Stomach smooth muscle (tissue), 2 donors: Measurements from ENCODE around the gene SMYD3.

Experiments
- H3K27ac ChIP-seq: one replicate; pipeline ENCODE4 v1.7.0; 2013; ENCODE audit warnings: mild to moderate bottlenecking, low read length, inconsistent platforms
- H3K27me3 ChIP-seq, 2 donors: one replicate each; pipeline ENCODE4 v1.7.0; 2013; ENCODE audit warnings: low read length in 2 of 2; ENCODE audit not compliant: insufficient read depth in 2 of 2, control insufficient read depth in 1 of 2
- H3K36me3 ChIP-seq, 2 donors: one replicate each; pipeline ENCODE4 v1.7.0; 2013; ENCODE audit warnings: low read length in 2 of 2; ENCODE audit not compliant: control insufficient read depth in 2 of 2, insufficient read depth in 2 of 2
- H3K4me1 ChIP-seq: one replicate; pipeline ENCODE4 v1.7.0; 2013; ENCODE audit warnings: low read length; ENCODE audit not compliant: control insufficient read depth, insufficient read depth
- H3K4me3 ChIP-seq, 2 donors: one replicate each; pipeline ENCODE4 v1.7.0; 2013; ENCODE audit warnings: low read length in 2 of 2
- H3K9ac ChIP-seq, 2 donors: one replicate each; pipeline ENCODE4 v1.7.0; 2013; ENCODE audit warnings: low read length in 2 of 2, mild to moderate bottlenecking in 1 of 2
- H3K9me3 ChIP-seq, 2 donors: one replicate each; pipeline ENCODE4 v1.7.0; 2013; ENCODE audit warnings: low read length in 2 of 2; ENCODE audit not compliant: control insufficient read depth in 2 of 2
- donor health status: healthy.
- donor health status: Pancreatic carcinoma.

SMYD3 gene

DNA sequence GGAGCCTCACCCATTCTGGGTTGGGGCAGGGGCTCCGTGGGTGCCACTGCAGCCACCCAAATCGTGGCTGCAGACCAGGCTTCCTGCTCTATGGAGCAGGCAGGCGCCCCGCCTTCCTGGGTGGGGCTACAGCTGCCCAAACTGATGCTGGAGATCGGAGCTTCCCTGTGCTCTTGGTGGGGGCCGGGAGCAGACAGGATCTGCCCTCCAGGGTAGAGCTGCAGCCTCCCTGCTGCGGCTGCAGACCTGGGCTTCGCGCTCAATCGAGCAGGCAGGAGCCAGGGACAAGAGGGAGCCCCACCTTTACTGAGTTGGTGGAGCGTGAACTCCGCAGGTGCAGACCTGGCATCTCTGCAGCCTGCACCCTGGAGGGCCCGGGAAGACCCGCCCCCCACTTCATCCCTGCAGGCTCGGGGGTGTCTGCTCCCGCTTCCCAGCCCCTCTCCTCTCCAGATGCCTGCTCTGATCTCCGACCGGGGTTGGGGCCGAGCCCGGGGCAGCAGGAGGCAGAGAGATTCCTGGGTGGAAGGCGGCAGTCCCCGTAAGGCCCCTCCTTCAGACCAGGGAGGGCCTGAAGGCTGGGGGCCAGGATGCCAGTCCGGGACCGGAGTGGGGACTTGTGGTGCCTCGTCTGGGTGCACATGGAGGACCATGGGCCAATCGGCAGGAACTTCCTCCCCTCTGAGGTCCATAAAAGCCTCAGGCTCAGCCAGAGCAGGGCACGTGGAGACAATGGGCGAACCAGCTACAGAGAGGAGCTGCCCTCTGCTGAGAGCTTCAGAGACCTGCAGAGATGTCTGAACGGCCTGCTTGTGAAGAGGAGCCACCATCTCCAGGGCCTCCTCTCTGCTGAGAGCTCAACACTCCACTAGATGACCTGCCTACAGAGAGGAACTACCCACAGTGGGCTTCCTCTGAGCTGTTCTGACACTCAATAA is 359.3 kb downstream of the SMYD3 start:
- Histone ChIP-seq H3K36me3 (no peaks in the 10 kb centered on the region), H3K9ac (no peak overlapping the region), H3K4me3 (no peak overlapping the region), H3K4me1 (no peaks in the 10 kb centered on the region), H3K9me3 (no peaks in the 10 kb centered on the region), H3K27ac (no peak overlapping the region), H3K27me3 (no peaks in the 10 kb centered on the region)

DNA sequence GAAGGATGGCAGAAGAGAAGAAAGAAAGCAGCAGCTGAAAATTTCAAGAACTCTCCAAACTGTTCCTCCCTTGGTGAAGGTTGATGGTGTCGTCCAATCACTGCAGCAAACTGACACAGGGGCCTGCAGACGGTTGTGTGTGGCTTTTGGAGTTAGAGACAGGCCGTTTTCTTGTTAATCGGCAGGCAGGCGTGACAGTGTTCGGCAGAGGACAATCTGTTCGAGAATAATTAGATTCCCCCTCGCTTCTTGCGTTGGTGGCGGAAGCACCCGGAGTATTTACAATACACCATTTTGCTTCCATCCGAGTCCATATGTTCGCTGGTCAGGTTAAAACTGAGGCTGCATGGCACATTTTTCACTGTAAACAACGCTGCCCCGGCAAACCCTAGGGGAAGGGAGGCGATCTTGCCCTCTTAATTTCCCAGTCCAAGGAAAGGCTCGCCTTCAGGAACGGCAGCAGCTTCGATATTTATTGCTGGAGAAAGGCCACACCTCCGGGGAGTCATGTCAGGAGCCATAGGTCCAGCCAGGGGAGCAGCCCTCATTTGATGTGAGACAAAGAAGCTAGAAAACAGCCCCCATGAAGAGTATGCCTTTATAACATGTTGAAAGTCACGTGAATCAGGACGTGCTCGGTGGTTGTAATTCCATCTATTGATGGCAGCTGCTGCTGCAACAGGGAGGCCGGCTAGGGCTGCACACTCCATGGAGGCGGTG is 360.1 kb downstream of the SMYD3 start:
- Histone ChIP-seq H3K4me1 (no peaks in the 10 kb centered on the region), H3K4me3 (no peak overlapping the region), H3K9ac (no peak overlapping the region), H3K27me3 (no peaks in the 10 kb centered on the region), H3K36me3 (no peaks in the 10 kb centered on the region), H3K27ac (no peak overlapping the region), H3K9me3 (no peaks in the 10 kb centered on the region)

DNA sequence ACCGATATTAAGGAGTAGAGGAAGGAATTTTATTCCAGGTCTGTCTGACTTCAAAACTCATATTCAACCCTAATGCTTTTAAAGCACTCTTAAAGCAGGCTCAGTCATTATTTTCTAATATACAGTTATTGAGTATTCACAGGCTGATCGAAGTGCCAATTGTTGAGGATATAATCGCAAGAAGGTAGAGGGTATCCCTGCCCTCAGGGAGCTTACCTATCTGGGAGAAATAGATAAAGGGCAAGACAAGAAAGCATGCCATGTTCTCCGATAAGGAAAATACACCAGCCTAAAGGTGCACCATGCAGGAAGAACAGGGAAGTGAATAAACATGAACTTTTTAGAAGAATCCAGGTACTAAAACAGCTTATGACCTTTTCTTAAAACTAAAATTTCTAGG is 361.2 kb downstream of the SMYD3 start:
- Histone ChIP-seq H3K4me1 (no peaks in the 10 kb centered on the region), H3K4me3 (no peak overlapping the region), H3K9ac (no peak overlapping the region), H3K27me3 (no peaks in the 10 kb centered on the region), H3K27ac (no peak overlapping the region), H3K9me3 (no peaks in the 10 kb centered on the region), H3K36me3 (no peaks in the 10 kb centered on the region)

DNA sequence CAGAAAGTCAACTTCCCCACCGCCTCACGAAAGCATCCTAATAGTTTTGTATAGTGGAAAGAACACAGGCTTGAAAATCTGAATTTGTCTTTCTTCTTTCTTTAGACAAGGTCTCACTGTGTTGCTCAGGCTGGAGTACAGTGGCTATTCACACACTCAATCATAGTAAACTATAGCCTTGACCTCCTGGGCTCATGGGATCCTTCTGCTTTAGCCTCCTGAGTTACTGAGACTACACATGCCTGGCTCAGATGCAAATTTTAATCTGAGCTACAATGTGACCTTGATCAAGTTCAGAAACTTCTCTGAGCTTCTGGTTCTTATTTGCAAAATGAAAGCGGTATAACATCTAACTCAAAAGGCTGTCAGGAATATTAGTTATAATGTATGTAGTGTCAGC is 362.1 kb downstream of the SMYD3 start:
- Histone ChIP-seq H3K4me3 (no peak overlapping the region), H3K4me1 (no peaks in the 10 kb centered on the region), H3K36me3 (no peaks in the 10 kb centered on the region), H3K9me3 (no peaks in the 10 kb centered on the region), H3K27me3 (no peaks in the 10 kb centered on the region), H3K27ac (no peak overlapping the region), H3K9ac (no peak overlapping the region)

DNA sequence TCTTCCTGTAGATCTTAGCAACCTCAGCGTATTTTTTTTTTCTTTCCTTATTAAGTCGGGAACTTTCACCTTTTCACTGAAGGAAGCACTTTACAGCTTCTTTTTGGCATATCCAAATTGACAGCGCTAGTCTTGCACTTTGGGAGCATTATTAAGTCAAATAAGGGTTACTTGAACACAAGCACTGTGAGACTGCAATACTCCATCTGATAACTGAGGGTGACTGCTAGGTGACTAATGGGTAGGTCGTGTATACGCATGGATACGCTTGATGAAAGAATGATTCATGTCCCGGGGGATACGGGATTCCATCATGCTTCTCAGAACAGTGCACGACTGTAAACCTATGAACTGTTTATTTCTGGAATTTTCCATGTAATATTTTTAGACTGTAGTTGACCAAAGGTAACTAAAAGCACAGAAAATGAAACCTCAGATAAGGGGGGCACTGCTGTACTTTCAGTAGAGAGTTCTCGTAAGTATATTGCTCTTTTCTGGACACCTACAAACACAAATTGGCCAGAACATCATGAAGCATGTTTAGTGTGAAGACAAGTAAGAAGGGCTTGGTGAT is 364.7 kb downstream of the SMYD3 start:
- Histone ChIP-seq H3K27me3 (no peaks in the 10 kb centered on the region), H3K4me3 (no peak overlapping the region), H3K27ac (no peak overlapping the region), H3K4me1 (no peaks in the 10 kb centered on the region), H3K9me3 (no peaks in the 10 kb centered on the region), H3K9ac (no peak overlapping the region), H3K36me3 (no peaks in the 10 kb centered on the region)

DNA sequence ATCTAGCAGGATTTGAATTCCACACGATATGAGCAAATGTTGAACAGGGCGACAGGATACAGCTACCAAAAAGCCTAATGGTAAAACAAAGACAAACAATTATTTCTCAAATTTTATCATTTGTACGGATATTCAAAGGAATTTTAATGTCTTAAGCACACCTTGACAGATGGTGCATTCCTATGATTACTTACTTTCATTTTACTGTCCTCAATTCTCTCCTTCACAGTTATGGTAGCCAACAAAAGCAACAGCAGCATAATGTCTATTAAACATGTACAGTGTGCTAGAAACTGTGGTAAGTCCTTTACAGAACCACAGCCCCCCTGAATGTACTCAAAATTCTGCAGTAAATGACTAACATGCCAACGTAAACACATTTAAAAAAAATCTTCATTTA is 365.8 kb downstream of the SMYD3 start:
- Histone ChIP-seq H3K9me3 (no peaks in the 10 kb centered on the region), H3K4me1 (no peaks in the 10 kb centered on the region), H3K9ac (no peak overlapping the region), H3K27me3 (no peaks in the 10 kb centered on the region), H3K4me3 (no peak overlapping the region), H3K27ac (no peak overlapping the region), H3K36me3 (no peaks in the 10 kb centered on the region)

DNA sequence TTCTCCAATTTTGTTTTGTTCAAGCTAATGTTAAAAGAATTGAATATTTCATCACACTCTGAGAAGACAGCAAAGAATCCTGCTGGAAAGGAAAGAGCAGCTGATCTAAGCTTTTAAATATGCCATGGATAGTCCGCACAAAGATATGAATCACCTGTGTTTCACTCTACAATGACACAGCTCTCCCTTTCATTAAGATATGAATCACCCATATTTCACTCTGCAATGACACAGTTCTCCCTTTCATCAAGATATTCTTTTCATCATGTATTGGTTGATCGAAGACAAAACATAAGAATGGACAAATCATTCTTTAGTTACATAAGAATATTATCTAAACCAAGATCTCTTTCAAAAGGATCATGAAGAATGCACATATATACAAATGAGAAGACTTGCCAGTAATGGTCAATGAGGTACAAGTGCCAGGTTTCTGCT is 367.3 kb downstream of the SMYD3 start:
- H3K27me3 ChIP-seq = no peaks in the 10 kb centered on the region
- no peaks in the 10 kb centered on the region for H3K4me1 ChIP-seq
- H3K4me3 ChIP-seq = no peak overlapping the region
- H3K36me3 ChIP-seq = no peaks in the 10 kb centered on the region
- H3K9ac ChIP-seq = no peak overlapping the region
- no peaks in the 10 kb centered on the region for H3K9me3 ChIP-seq
- H3K27ac ChIP-seq = no peak overlapping the region

DNA sequence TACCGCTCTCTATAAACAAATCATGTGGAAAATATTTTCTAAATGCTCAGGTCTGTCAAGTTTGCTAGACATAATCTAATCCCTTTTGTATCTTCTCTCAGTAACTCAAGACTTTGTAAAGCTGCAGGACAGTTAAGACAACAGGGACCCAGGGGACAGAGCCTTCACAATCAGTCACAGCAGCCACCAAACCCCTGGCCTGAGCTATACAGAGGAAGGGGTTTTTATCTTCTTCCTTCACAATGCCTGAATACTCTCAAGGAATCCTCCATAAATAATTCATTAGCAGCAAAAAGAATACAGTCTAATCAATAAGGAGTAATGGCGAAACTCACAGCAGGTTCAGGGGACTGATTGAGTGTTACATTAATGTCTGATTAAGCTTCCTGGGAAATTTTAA is 368.3 kb downstream of the SMYD3 start:
- Histone ChIP-seq H3K4me3 (no peak overlapping the region), H3K9ac (no peak overlapping the region), H3K27ac (no peak overlapping the region), H3K36me3 (no peaks in the 10 kb centered on the region), H3K4me1 (no peaks in the 10 kb centered on the region), H3K9me3 (no peaks in the 10 kb centered on the region), H3K27me3 (no peaks in the 10 kb centered on the region)

DNA sequence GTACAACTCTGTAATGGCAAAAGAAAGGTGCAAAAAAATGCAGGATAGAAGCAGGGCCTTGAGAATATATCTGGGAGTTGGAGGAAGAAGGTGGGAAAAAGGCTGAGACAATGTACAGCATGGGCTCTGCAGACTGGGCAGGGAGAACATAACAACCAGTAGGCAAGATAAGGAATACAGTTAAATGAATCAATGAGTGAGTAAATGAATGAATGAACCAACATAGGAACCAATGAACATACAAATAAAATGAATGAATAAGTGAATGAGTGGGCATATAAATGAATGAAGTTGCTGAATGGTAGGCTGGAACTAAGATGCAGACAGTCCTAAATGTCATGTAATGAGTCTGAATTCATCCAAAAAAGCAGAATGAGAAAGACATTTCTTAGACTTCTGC is 370.6 kb downstream of the SMYD3 start:
- Histone ChIP-seq H3K36me3 (no peaks in the 10 kb centered on the region), H3K27ac (no peak overlapping the region), H3K9me3 (no peaks in the 10 kb centered on the region), H3K27me3 (no peaks in the 10 kb centered on the region), H3K9ac (no peak overlapping the region), H3K4me1 (no peaks in the 10 kb centered on the region), H3K4me3 (no peak overlapping the region)

DNA sequence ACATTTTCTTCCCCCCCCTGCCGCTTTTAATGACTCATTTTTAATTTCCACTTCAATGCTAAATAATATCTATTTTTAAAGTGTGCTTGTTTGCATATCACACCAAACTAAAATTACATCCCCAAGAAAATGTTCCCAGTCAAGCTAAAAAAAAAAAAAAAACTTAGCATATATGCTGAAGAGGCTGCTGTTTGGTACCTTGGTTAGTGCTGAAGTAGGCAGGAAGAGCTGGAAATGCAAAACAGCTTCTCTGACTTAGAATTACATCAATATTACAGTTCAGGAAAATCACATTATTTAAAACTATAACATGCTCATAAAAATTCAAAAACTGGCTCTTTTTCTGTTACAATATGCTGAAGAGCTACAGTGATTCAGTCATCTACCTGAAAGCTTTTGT is 372.3 kb downstream of the SMYD3 start:
- H3K4me3 ChIP-seq = no peak overlapping the region
- H3K4me1 ChIP-seq = no peaks in the 10 kb centered on the region
- no peaks in the 10 kb centered on the region for H3K9me3 ChIP-seq
- H3K27me3 ChIP-seq = no peaks in the 10 kb centered on the region
- H3K9ac ChIP-seq = no peak overlapping the region
- no peak overlapping the region for H3K27ac ChIP-seq
- no peaks in the 10 kb centered on the region for H3K36me3 ChIP-seq
